ENCODE data around the gene MMP28. TPM values are rescaled to one million over a fixed set of nuclear protein-coding genes. Genes with fewer than 3 reads are reported as not detected.

MMP28 gene
- total and polyA plus RNA-seq, 2 donors (not counting 1 experiment from before 2014, with no cell fraction given) = 0.15 to 2.0 TPM

Other genes with a start within 250 kb of the MMP28 start
- gene SLFN14, start 234.8 kb downstream of the MMP28 start, total RNA-seq = not detected in 2 replicates
- gene SLFN14, start 234.8 kb downstream of the MMP28 start, polyA plus RNA-seq = not detected in 2 replicates
- 5.1 and 5.5 TPM in 2 replicates for gene PEX12, start 217.1 kb downstream of the MMP28 start, total RNA-seq
- gene PEX12, start 217.1 kb downstream of the MMP28 start, polyA plus RNA-seq = 2.3 and 2.6 TPM in 2 replicates
- gene AP2B1, start 208.3 kb downstream of the MMP28 start, total RNA-seq = 120 and 123 TPM in 2 replicates
- 29.3 and 33.1 TPM in 2 replicates for gene AP2B1, start 208.3 kb downstream of the MMP28 start, polyA plus RNA-seq
- 1.2 TPM in 1 of 2 replicates, not detected in the other for gene RASL10B, start 64.0 kb downstream of the MMP28 start, total RNA-seq
- gene RASL10B, start 64.0 kb downstream of the MMP28 start, polyA plus RNA-seq = 0.04 and 0.06 TPM in 2 replicates
- 0.17 TPM in 1 of 2 replicates, not detected in the other for gene GAS2L2, start 42.4 kb downstream of the MMP28 start, total RNA-seq
- 0.09 and 0.10 TPM in 2 replicates for gene GAS2L2, start 42.4 kb downstream of the MMP28 start, polyA plus RNA-seq
- not detected in 2 replicates for gene C17orf50, start 34.8 kb downstream of the MMP28 start, total RNA-seq
- not detected in 2 replicates for gene C17orf50, start 34.8 kb downstream of the MMP28 start, polyA plus RNA-seq
- 246 and 249 TPM in 2 replicates for gene TAF15, start 13.8 kb upstream of the MMP28 start, total RNA-seq
- 51.0 and 83.9 TPM in 2 replicates for gene TAF15, start 13.8 kb upstream of the MMP28 start, polyA plus RNA-seq
- gene HEATR9, start 73.2 kb upstream of the MMP28 start, total RNA-seq = not detected in 2 replicates
- gene HEATR9, start 73.2 kb upstream of the MMP28 start, polyA plus RNA-seq = 0.06 and 0.09 TPM in 2 replicates
- gene CCL5, start 84.7 kb upstream of the MMP28 start, total RNA-seq = 2.9 and 3.3 TPM in 2 replicates
- 5.3 and 5.4 TPM in 2 replicates for gene CCL5, start 84.7 kb upstream of the MMP28 start, polyA plus RNA-seq
- not detected in 2 replicates for gene RDM1, start 135.1 kb upstream of the MMP28 start, total RNA-seq
- not detected in 2 replicates for gene RDM1, start 135.1 kb upstream of the MMP28 start, polyA plus RNA-seq
- not detected in 2 replicates for gene LYZL6, start 148.1 kb upstream of the MMP28 start, total RNA-seq
- gene LYZL6, start 148.1 kb upstream of the MMP28 start, polyA plus RNA-seq = not detected in 2 replicates
- not detected in 2 replicates for gene CCL16, start 185.9 kb upstream of the MMP28 start, total RNA-seq
- gene CCL16, start 185.9 kb upstream of the MMP28 start, polyA plus RNA-seq = not detected in 2 replicates
- gene CCL14, start 191.1 kb upstream of the MMP28 start, total RNA-seq = not detected in 2 replicates
- gene CCL14, start 191.1 kb upstream of the MMP28 start, polyA plus RNA-seq = not detected in 2 replicates
- not detected in 2 replicates for gene CCL15, start 205.9 kb upstream of the MMP28 start, total RNA-seq
- not detected in 2 replicates for gene CCL15, start 205.9 kb upstream of the MMP28 start, polyA plus RNA-seq
- gene CCL23, start 222.3 kb upstream of the MMP28 start, total RNA-seq = not detected in 2 replicates
- gene CCL23, start 222.3 kb upstream of the MMP28 start, polyA plus RNA-seq = 0.61 TPM in 1 of 2 replicates, not detected in the other